22Rv1 (cell line): ENCODE measurements around the gene ART5.

Experiments used
- CTCF ChIP-seq: fragments of 450-650 bp; IDR thresholded peaks from 2 replicates; pipeline ENCODE4 v1.5.1; 2017; ENCODE audit warnings: mild to moderate bottlenecking
- ZFX ChIP-seq: fragments of 450-650 bp; IDR thresholded peaks from 2 replicates; pipeline ENCODE4 v1.6.1; 2017; ENCODE audit warnings: antibody characterized with exemption, borderline replicate concordance

GRCh38 chr11:3683039-3683438 lies 41.2 kb upstream of the ART5 start:
- TF ChIP-seq CTCF (no peak), ZFX (no peak)
